Spinal cord (tissue), 10 donors: Measurements from ENCODE around the gene PER3. TPM values are rescaled to one million over a fixed set of nuclear protein-coding genes. Genes with fewer than 3 reads are reported as not detected.

Experiments used
- DNase-seq, 6 donors: peaks; one replicate each; pipeline versions ENCODE4 v3.0.0 to v3.0.0-alpha.2; 2013 to 2015; ENCODE audit warnings: low spot score in 6 of 6, low read depth in 4 of 6
- H3K27ac ChIP-seq: one replicate; pipeline ENCODE4 v1.5.1; 2013; ENCODE audit warnings: low read depth, low read length, control low read depth
- H3K27me3 ChIP-seq: one replicate; pipeline ENCODE4 v1.6.1; 2013; ENCODE audit warnings: low read length; ENCODE audit not compliant: control insufficient read depth, insufficient read depth
- H3K36me3 ChIP-seq: one replicate; pipeline ENCODE4 v1.6.1; 2013; ENCODE audit warnings: low read length; ENCODE audit not compliant: control insufficient read depth, insufficient read depth
- H3K4me1 ChIP-seq: one replicate; pipeline ENCODE4 v1.6.1; 2013; ENCODE audit warnings: low read length; ENCODE audit not compliant: control insufficient read depth, insufficient read depth
- H3K4me3 ChIP-seq: one replicate; pipeline ENCODE4 v1.5.1; 2013; ENCODE audit warnings: low read depth, low read length, control low read depth
- H3K9me3 ChIP-seq: one replicate; pipeline ENCODE4 v1.6.1; 2013; ENCODE audit warnings: low read length; ENCODE audit not compliant: control insufficient read depth, insufficient read depth
- WGBS: methylation state at CpG from one replicate; pipeline ENCODE4 v1.1.5; 2013; ENCODE audit warnings: missing lambda C conversion rate; ENCODE audit not compliant: insufficient coverage; 5-methylcytosine and 5-hydroxymethylcytosine counted together
- polyA plus RNA-seq, 2 donors: library from polyadenylated mRNA; unstranded; fragments of 120-200 nt; gene quantifications; one replicate each; pipeline ENCODE4 v1.2.1, GENCODE V29; 2013; ENCODE audit not compliant: insufficient read length in 2 of 2
- total RNA-seq, 2 donors: library from RNA; depleted of rRNA in 1 of 2; stranded (reverse); fragments of 120-200 nt in 1 of 2; fragments of >200 nt in 1 of 2; gene quantifications; one replicate each; pipeline versions ENCODE4 v1.2.3 to v1.2.4, GENCODE V29; 2013 to 2014
- donor health status: healthy.

Gene PER3
- total and polyA plus RNA-seq, 4 donors = 13.7 to 19.3 (median 17.8) TPM

DNA sequence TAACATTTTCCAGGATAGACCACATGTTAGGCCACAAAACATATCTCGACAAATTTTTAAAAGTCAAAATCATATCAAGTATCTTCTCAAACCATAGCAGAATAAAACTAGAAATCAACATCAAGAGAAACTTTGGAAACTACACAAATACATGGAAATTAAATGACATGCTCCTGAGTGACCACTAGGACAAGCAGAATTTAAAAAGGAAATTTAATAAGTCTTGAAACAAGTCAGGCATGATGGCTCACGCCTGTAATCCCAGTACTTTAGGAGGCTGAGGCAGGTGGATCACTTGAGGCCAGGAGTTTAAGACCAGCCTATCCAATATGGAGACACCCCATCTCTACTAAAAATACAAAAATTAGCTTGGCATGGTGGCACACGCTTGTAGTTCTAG lies 95.1 kb downstream of the PER3 start:
- no peak for DNase-seq
- no peak overlapping the region for H3K27ac ChIP-seq
- H3K36me3 ChIP-seq = no peaks in the 10 kb centered on the region
- H3K27me3 ChIP-seq = no peaks in the 10 kb centered on the region
- no peaks in the 10 kb centered on the region for H3K9me3 ChIP-seq
- no peaks in the 10 kb centered on the region for H3K4me1 ChIP-seq
- H3K4me3 ChIP-seq = no peak overlapping the region
- WGBS = 94% methylated on average over 3 of the region's 3 CpGs

DNA sequence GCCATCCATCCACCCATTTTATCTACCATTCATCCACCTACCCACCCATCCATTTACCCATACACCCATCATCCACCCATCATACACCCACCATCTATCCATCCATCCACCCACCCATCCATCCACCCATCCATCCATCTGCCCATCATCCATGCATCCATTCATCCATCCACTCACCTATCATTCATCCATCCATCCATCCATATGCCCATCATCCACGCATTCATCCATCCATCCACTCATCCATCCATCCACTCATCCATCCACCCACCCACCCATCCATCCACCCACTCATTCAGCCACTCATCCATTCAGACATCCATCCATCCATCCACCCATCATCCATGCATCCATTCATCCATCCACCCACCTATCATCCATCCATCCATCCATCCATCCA lies 100.7 kb downstream of the PER3 start:
- WGBS = 94% methylated on average over 1 of the region's 1 CpG
- Histone ChIP-seq H3K4me3 (no peak overlapping the region), H3K27ac (no peak overlapping the region), H3K4me1 (peaks cover 7% of the 10 kb centered on the region), H3K36me3 (no peaks in the 10 kb centered on the region), H3K27me3 (no peaks in the 10 kb centered on the region), H3K9me3 (no peaks in the 10 kb centered on the region)
- DNase-seq = no peak

DNA sequence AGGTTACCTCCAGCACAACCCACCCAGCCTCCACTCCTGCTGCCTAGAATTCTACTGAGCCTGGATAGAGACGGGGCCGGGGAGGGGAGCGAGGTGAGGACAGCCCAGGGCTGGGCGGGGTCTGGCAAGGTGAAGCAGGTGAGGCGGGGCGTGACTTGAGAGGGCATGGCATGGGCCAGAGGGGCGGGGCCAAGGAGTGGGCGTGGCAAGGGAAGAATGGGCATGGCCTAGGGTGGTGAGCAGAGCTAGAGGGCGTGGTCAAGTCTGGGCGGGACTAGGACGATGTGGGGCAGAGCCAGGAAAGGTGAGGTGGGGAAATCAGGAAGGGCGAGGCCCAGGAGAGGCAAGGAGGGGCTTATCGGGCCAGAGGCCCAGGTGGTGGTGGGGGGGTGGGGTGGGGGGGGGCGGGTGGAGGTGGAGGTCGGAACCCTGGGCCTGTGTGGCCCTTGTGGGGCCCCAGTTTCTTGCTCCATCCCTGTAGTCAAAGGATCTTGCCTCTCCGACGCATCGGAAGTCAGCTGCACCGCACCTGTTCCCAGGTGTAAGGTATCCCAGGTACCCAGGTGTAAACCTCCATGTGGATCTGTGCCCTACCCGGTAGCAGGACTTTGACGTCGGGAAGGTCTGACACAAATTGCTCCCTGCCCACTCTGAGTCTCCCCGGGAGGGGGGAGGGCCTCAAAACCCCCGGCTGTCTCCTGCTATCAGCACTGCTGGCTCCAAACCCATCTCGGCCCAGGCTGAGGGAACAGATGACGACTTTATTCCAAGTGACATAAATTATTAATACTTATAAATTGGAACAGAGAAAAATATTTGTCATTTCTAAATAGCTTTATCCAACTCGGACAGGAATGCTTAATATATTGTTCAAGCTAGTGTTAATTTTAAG lies 101.7 kb downstream of the PER3 start:
- Histone ChIP-seq H3K9me3 (no peaks in the 10 kb centered on the region), H3K4me3 (no peak overlapping the region), H3K4me1 (peaks cover 7% of the 10 kb centered on the region), H3K27ac (no peak overlapping the region), H3K27me3 (no peaks in the 10 kb centered on the region), H3K36me3 (no peaks in the 10 kb centered on the region)
- peak in 1 of 6 donors; percentile 38 for DNase-seq
- WGBS = 29% methylated on average over 19 of the region's 27 CpGs

DNA sequence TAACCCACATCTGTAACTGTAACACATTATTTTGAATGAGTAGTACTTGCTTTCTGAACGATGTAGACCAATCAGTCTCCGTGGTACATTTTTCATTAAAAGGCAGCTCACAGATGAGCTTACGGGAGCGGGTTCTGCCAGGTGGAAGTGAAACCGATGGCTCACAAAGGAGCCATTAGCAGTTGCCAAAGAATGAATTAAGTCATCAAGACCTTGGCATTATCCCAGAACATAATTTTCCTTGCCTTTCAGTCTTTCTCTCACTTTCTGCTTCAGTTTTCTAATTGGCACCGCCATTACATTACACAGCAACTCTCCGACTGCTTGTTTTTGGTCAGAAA lies 102.3 kb downstream of the PER3 start:
- Histone ChIP-seq H3K4me1 (peaks cover 7% of the 10 kb centered on the region), H3K4me3 (no peak overlapping the region), H3K27ac (no peak overlapping the region), H3K27me3 (no peaks in the 10 kb centered on the region), H3K36me3 (no peaks in the 10 kb centered on the region), H3K9me3 (no peaks in the 10 kb centered on the region)
- WGBS = 30% methylated on average over 5 of the region's 7 CpGs
- DNase-seq = peak; percentile 13 to 95 (median 40)

DNA sequence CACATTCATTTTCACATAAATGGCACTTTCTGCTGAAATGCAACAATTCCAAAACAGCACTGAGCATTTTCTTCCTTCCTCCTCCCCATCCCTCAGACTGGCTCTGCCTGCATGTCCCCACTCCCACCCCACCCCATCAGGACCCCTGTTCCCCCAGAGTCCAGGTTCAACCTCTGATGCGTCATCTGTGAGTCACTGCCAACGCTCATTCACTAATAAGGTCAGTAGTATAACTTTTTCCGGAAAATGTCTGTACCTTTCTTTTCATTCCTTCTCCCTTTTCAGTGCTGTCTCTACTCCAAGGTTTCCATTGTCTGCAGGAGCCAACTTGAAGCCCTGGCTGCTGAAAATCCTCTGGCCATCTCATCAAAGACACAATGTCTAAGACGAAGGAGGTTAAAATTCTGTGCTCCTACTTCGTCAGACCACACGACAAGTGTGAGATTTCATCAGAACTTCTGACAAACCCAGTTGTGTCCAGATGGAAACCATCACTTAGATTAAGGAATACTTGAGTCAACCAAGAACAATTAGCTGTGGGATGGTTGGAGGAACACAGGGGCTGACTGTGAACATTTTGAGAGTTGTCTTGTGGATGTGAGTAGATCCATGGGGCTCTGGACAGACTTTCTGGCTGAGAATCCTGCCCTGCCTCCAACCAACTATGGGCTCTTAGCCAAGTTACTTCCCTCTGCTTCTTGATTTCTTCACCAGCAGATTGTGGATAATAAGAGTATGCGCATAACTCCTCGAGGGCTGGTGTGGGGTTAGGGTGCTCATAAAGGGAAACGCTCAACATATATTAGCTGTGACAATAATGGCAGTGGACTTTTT lies 104.4 kb downstream of the PER3 start:
- Histone ChIP-seq H3K4me3 (no peak overlapping the region), H3K4me1 (peaks cover 7% of the 10 kb centered on the region), H3K27ac (no peak overlapping the region), H3K27me3 (no peaks in the 10 kb centered on the region), H3K36me3 (no peaks in the 10 kb centered on the region), H3K9me3 (no peaks in the 10 kb centered on the region)
- WGBS = 75% methylated on average over 5 of the region's 9 CpGs
- DNase-seq = no peak

DNA sequence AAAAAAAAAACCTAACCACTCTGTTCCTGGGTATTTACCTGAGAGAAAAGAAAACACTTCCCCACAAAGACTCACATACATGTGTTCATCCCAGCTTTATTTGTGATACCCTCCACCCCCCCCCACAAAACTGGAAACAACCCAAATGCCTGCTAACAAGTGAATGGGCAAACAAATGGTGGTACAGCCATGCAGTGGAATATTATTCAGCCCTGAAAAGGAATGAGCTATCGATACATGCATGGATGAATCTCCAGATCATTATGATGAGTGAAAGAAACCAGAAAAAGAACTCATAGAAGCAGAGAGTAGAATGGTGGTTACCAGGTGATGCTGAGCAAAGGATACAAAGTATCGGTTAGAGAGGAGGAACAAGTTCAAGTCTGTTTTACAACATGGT lies 106.8 kb downstream of the PER3 start:
- Histone ChIP-seq H3K27ac (no peak overlapping the region), H3K4me3 (no peak overlapping the region), H3K4me1 (peaks cover 7% of the 10 kb centered on the region), H3K36me3 (no peaks in the 10 kb centered on the region), H3K27me3 (no peaks in the 10 kb centered on the region), H3K9me3 (no peaks in the 10 kb centered on the region)
- no peak for DNase-seq
- 95% methylated on average over 1 of the region's 2 CpGs for WGBS

DNA sequence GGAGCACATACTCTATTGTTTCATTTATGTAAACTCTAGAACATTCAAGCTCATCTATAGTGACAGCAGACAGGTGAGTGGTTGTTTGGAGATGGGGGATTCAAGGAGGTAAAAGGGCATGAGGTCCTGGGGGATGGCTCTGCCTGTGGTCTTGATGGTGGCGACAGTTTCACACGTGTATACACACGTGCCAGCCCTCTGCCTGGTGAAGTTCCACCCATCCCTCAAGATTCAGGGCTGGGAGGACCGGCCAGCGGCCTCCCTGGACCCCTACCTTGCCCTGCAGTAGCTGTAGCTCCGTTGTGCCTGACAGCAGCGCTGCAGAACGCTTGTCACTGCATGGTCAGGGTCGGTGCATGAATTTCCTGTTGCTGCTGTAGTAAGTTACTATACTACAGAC lies 107.7 kb downstream of the PER3 start:
- no peaks in the 10 kb centered on the region for H3K9me3 ChIP-seq
- 84% methylated on average over 9 of the region's 9 CpGs for WGBS

DNA sequence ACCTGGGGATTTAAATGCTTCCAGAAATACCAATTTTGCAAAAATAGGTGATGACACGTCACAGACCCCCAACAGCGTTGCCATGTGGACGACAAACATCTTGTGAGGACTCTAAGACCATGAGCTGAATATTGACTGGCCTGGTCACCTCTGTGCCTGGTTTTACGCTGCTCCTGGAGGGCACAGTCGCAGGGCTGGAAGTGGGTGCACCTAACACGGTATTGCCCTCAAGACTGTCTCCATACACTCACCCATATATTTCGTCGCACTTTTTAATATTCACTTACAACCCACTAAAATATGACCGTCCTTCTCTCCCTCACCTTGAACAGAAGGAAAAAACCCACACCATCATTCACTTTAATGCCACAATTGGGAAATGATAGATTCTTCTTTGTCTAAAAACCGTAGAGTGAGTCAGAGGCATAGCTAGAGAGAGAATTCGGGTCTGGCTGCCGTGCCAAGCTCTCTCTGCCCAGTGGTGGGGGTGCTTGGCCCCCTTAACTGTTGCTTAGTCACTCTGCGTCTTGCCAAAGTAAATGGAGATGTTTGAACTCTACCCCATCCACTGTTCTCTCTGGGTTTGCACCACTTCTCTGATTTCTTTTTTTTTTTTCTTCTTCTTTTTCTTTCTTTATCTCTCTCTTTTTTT lies 109.6 kb downstream of the PER3 start:
- Histone ChIP-seq H3K9me3 (no peaks in the 10 kb centered on the region), H3K27me3 (no peaks in the 10 kb centered on the region), H3K4me3 (no peak overlapping the region), H3K27ac (no peak overlapping the region), H3K36me3 (no peaks in the 10 kb centered on the region), H3K4me1 (no peaks in the 10 kb centered on the region)
- DNase-seq = peak in 1 of 6 donors; percentile 20
- WGBS = 87% methylated on average over 8 of the region's 13 CpGs

More for the DNA sequence above, 107.7 kb downstream of the PER3 start:
- Histone ChIP-seq H3K27ac (no peak overlapping the region), H3K36me3 (no peaks in the 10 kb centered on the region), H3K27me3 (no peaks in the 10 kb centered on the region), H3K4me1 (no peaks in the 10 kb centered on the region), H3K4me3 (no peak overlapping the region)
- no peak for DNase-seq
